ENCODE results near the gene GRWD1. TPM values are rescaled to one million over a fixed set of nuclear protein-coding genes. Genes with fewer than 3 reads are reported as not detected.

Gene GRWD1
- total and polyA plus RNA-seq, 2 donors: 8.4 to 20.2 TPM

DNA sequence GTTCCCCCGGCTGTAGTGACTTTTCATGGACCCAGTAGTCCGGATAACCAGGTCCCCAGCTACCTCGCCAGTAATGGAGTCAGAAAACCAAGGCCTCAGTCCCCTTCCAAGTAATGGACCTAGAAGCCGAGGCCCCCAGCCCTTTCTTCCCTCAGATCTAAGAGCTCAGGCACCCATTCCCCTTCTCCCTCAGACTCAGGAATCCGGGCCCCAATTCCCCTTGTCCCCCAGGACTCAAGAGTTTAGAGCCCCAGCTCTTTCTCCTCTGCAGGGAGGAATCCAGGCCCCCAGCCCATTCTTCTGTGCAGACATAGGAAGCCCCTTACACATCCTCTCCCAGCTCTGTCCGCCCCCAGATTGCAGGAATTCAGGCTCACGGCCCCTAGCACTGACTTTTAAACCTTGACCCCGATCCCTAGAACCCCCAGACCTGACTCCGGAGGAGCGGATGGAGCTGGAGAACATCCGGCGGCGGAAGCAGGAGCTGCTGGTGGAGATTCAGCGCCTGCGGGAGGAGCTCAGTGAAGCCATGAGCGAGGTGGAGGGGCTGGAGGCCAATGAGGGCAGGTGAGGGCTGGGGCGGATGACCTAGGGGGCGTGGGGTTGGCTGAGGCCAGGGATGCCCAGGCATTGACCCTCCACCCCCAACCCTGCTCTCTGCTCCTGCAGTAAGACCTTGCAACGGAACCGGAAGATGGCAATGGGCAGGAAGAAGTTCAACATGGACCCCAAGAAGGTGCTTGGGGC lies 24.3 kb downstream of the GRWD1 start:
- H3K4me1 ChIP-seq (ENCODE audit: control insufficient read depth in 2 of 2, insufficient read depth in 2 of 2, low read length in 2 of 2): peaks cover 28 to 37% of the 10 kb centered on the region in 2 donors
- peak overlapping the region; percentile 84 to 88 for H3K4me3 ChIP-seq (ENCODE audit: low read length in 2 of 2)
- no peaks in the 10 kb centered on the region for H3K9me3 ChIP-seq (ENCODE audit: control insufficient read depth in 2 of 2, insufficient read depth in 1 of 2, low read length in 1 of 2)
- H3K27me3 ChIP-seq (ENCODE audit: control insufficient read depth in 2 of 2, insufficient read depth in 1 of 2, low read length in 1 of 2): no peaks in the 10 kb centered on the region
- DNase-seq (ENCODE audit: low read depth in 6 of 9, low spot score in 9 of 9): no peak
- peaks cover 49 to 50% of the 10 kb centered on the region in 2 donors for H3K36me3 ChIP-seq (ENCODE audit: control insufficient read depth in 2 of 2, insufficient read depth in 2 of 2, low read length in 1 of 2)
- WGBS: 73% methylated on average over 20 of the region's 20 CpGs
- H3K27ac ChIP-seq (ENCODE audit: low read depth in 1 of 2, low read length in 1 of 2): peak overlapping the region; percentile 41 to 43

- H3K36me3 ChIP-seq (ENCODE audit: control insufficient read depth in 2 of 2, insufficient read depth in 2 of 2, low read length in 1 of 2): peaks cover 56% of the 10 kb centered on the region in 2 donors
- no peak overlapping the region for H3K4me3 ChIP-seq (ENCODE audit: low read length in 2 of 2)
- DNase-seq (ENCODE audit: low read depth in 6 of 9, low spot score in 9 of 9): no peak
- WGBS: 96% methylated on average over 10 of the region's 10 CpGs
- no peaks in the 10 kb centered on the region for H3K27me3 ChIP-seq (ENCODE audit: control insufficient read depth in 2 of 2, insufficient read depth in 1 of 2, low read length in 1 of 2)
- H3K9me3 ChIP-seq (ENCODE audit: control insufficient read depth in 2 of 2, insufficient read depth in 1 of 2, low read length in 1 of 2): peaks cover 0 to 5% of the 10 kb centered on the region in 2 donors
- no peak overlapping the region for H3K27ac ChIP-seq (ENCODE audit: low read depth in 1 of 2, low read length in 1 of 2)
- peaks cover 36 to 45% of the 10 kb centered on the region in 2 donors for H3K4me1 ChIP-seq (ENCODE audit: control insufficient read depth in 2 of 2, insufficient read depth in 2 of 2, low read length in 2 of 2)
Measured at GRCh38 chr19:48470856-48471255, 25.1 kb downstream of the GRWD1 start.

GRCh38 chr19:48471836-48472235 lies 26.1 kb downstream of the GRWD1 start:
- peaks cover 36 to 48% of the 10 kb centered on the region in 2 donors for H3K4me1 ChIP-seq (ENCODE audit: control insufficient read depth in 2 of 2, insufficient read depth in 2 of 2, low read length in 2 of 2)
- no peaks in the 10 kb centered on the region for H3K27me3 ChIP-seq (ENCODE audit: control insufficient read depth in 2 of 2, insufficient read depth in 1 of 2, low read length in 1 of 2)
- no peak overlapping the region for H3K4me3 ChIP-seq (ENCODE audit: low read length in 2 of 2)
- no peak for DNase-seq (ENCODE audit: low read depth in 6 of 9, low spot score in 9 of 9)
- peaks cover 66% of the 10 kb centered on the region in 2 donors for H3K36me3 ChIP-seq (ENCODE audit: control insufficient read depth in 2 of 2, insufficient read depth in 2 of 2, low read length in 1 of 2)
- H3K27ac ChIP-seq (ENCODE audit: low read depth in 1 of 2, low read length in 1 of 2): no peak overlapping the region
- WGBS: 94% methylated on average over 4 of the region's 4 CpGs
- peaks cover 0 to 6% of the 10 kb centered on the region in 2 donors for H3K9me3 ChIP-seq (ENCODE audit: control insufficient read depth in 2 of 2, insufficient read depth in 1 of 2, low read length in 1 of 2)

DNA sequence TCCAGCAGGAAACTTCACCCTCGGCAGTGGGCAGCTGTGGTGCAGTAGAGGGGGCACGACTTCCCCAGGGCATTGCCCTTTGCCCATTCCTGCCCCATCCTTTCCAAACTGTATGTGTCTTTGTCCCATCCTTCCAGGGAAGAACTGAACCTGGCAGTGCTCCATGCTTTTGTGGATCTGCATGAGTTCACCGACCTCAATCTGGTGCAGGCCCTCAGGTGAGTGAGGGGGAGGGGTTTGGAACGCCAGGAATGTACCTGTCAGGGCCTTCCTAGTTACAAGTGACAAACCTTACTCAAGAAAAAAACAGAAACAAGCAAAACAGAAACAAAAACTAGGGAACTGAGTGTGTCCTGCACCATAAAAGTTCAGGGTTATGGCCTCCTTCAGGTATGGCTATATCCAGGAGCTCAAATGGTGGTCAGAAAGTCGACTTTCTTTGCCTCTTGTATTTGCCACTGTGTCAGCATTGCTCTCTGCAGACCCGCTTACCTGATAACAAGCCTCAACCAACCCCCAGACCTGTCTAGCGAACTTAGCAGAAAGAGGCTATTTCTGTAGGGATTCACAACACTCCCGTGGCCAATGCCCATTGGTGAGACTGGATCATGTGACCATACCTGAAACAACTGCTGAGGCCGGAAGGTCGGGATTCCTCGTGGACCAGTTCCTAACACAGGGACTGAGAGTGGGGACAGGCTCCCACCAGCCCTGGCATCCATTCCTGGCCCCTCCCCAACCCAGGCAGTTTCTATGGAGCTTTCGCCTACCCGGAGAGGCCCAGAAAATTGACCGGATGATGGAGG lies 27.6 kb downstream of the GRWD1 start:
- H3K27me3 ChIP-seq (ENCODE audit: control insufficient read depth in 2 of 2, insufficient read depth in 1 of 2, low read length in 1 of 2): no peaks in the 10 kb centered on the region
- no peak for DNase-seq (ENCODE audit: low read depth in 6 of 9, low spot score in 9 of 9)
- H3K36me3 ChIP-seq (ENCODE audit: control insufficient read depth in 2 of 2, insufficient read depth in 2 of 2, low read length in 1 of 2): peaks cover 81% of the 10 kb centered on the region in 2 donors
- H3K4me3 ChIP-seq (ENCODE audit: low read length in 2 of 2): no peak overlapping the region
- H3K4me1 ChIP-seq (ENCODE audit: control insufficient read depth in 2 of 2, insufficient read depth in 2 of 2, low read length in 2 of 2): peaks cover 33 to 45% of the 10 kb centered on the region in 2 donors
- peaks cover 0 to 6% of the 10 kb centered on the region in 2 donors for H3K9me3 ChIP-seq (ENCODE audit: control insufficient read depth in 2 of 2, insufficient read depth in 1 of 2, low read length in 1 of 2)
- H3K27ac ChIP-seq (ENCODE audit: low read depth in 1 of 2, low read length in 1 of 2): no peak overlapping the region
- WGBS: 97% methylated on average over 14 of the region's 14 CpGs

GRCh38 chr19:48474084-48474592 lies 28.4 kb downstream of the GRWD1 start:
- H3K9me3 ChIP-seq (ENCODE audit: control insufficient read depth in 2 of 2, insufficient read depth in 1 of 2, low read length in 1 of 2): peaks cover 0 to 6% of the 10 kb centered on the region in 2 donors
- H3K36me3 ChIP-seq (ENCODE audit: control insufficient read depth in 2 of 2, insufficient read depth in 2 of 2, low read length in 1 of 2): peaks cover 87 to 88% of the 10 kb centered on the region in 2 donors
- no peak for DNase-seq (ENCODE audit: low read depth in 6 of 9, low spot score in 9 of 9)
- no peaks in the 10 kb centered on the region for H3K27me3 ChIP-seq (ENCODE audit: control insufficient read depth in 2 of 2, insufficient read depth in 1 of 2, low read length in 1 of 2)
- no peak overlapping the region for H3K27ac ChIP-seq (ENCODE audit: low read depth in 1 of 2, low read length in 1 of 2)
- 98% methylated on average over 16 of the region's 16 CpGs for WGBS
- H3K4me1 ChIP-seq (ENCODE audit: control insufficient read depth in 2 of 2, insufficient read depth in 2 of 2, low read length in 2 of 2): peaks cover 31 to 43% of the 10 kb centered on the region in 2 donors
- H3K4me3 ChIP-seq (ENCODE audit: low read length in 2 of 2): no peak overlapping the region

GRCh38 chr19:48475369-48476068 lies 29.7 kb downstream of the GRWD1 start:
- Histone ChIP-seq H3K9me3 (ENCODE audit: control insufficient read depth in 2 of 2, insufficient read depth in 1 of 2, low read length in 1 of 2) (peaks cover 0 to 6% of the 10 kb centered on the region in 2 donors), H3K4me3 (ENCODE audit: low read length in 2 of 2) (no peak overlapping the region), H3K27ac (ENCODE audit: low read depth in 1 of 2, low read length in 1 of 2) (peak overlapping the region in 1 of 2 donors; percentile 41), H3K27me3 (ENCODE audit: control insufficient read depth in 2 of 2, insufficient read depth in 1 of 2, low read length in 1 of 2) (no peaks in the 10 kb centered on the region), H3K36me3 (ENCODE audit: control insufficient read depth in 2 of 2, insufficient read depth in 2 of 2, low read length in 1 of 2) (peaks cover 92% of the 10 kb centered on the region in 2 donors), H3K4me1 (ENCODE audit: control insufficient read depth in 2 of 2, insufficient read depth in 2 of 2, low read length in 2 of 2) (peaks cover 28 to 44% of the 10 kb centered on the region in 2 donors)
- peak in 4 of 9 donors; percentile 36 to 75 (median 51) for DNase-seq (ENCODE audit: low read depth in 6 of 9, low spot score in 9 of 9)
- WGBS: 63% methylated on average over 17 of the region's 17 CpGs

GRCh38 chr19:48476176-48476575 lies 30.4 kb downstream of the GRWD1 start:
- peaks cover 30 to 46% of the 10 kb centered on the region in 2 donors for H3K4me1 ChIP-seq (ENCODE audit: control insufficient read depth in 2 of 2, insufficient read depth in 2 of 2, low read length in 2 of 2)
- H3K36me3 ChIP-seq (ENCODE audit: control insufficient read depth in 2 of 2, insufficient read depth in 2 of 2, low read length in 1 of 2): peaks cover 85 to 86% of the 10 kb centered on the region in 2 donors
- H3K9me3 ChIP-seq (ENCODE audit: control insufficient read depth in 2 of 2, insufficient read depth in 1 of 2, low read length in 1 of 2): peaks cover 0 to 6% of the 10 kb centered on the region in 2 donors
- DNase-seq (ENCODE audit: low read depth in 6 of 9, low spot score in 9 of 9): no peak
- no peak overlapping the region for H3K4me3 ChIP-seq (ENCODE audit: low read length in 2 of 2)
- H3K27ac ChIP-seq (ENCODE audit: low read depth in 1 of 2, low read length in 1 of 2): peak overlapping the region in 1 of 2 donors; percentile 33
- H3K27me3 ChIP-seq (ENCODE audit: control insufficient read depth in 2 of 2, insufficient read depth in 1 of 2, low read length in 1 of 2): no peaks in the 10 kb centered on the region
- WGBS: 97% methylated on average over 9 of the region's 9 CpGs

GRCh38 chr19:48477067-48477685 lies 31.4 kb downstream of the GRWD1 start:
- peaks cover 33 to 56% of the 10 kb centered on the region in 2 donors for H3K4me1 ChIP-seq (ENCODE audit: control insufficient read depth in 2 of 2, insufficient read depth in 2 of 2, low read length in 2 of 2)
- H3K27ac ChIP-seq (ENCODE audit: low read depth in 1 of 2, low read length in 1 of 2): no peak overlapping the region
- 96% methylated on average over 10 of the region's 10 CpGs for WGBS
- DNase-seq (ENCODE audit: low read depth in 6 of 9, low spot score in 9 of 9): no peak
- no peak overlapping the region for H3K4me3 ChIP-seq (ENCODE audit: low read length in 2 of 2)
- H3K27me3 ChIP-seq (ENCODE audit: control insufficient read depth in 2 of 2, insufficient read depth in 1 of 2, low read length in 1 of 2): no peaks in the 10 kb centered on the region
- peaks cover 75 to 76% of the 10 kb centered on the region in 2 donors for H3K36me3 ChIP-seq (ENCODE audit: control insufficient read depth in 2 of 2, insufficient read depth in 2 of 2, low read length in 1 of 2)
- H3K9me3 ChIP-seq (ENCODE audit: control insufficient read depth in 2 of 2, insufficient read depth in 1 of 2, low read length in 1 of 2): peaks cover 0 to 6% of the 10 kb centered on the region in 2 donors
